22Rv1 (cell line): ENCODE data around the gene ADGRF1.
"Not testable (repeated sequence)": the region's sequence is repeated elsewhere in the genome, so short reads cannot be mapped to it uniquely, and the experiment has no call there.

Experiments
- H3K27ac ChIP-seq: fragments of 450-650 bp; 2 replicates; pipeline ENCODE4 v1.5.1; 2017
- CTCF ChIP-seq: fragments of 450-650 bp; IDR thresholded peaks from 2 replicates; pipeline ENCODE4 v1.5.1; 2017; ENCODE audit warnings: mild to moderate bottlenecking
- ZFX ChIP-seq: fragments of 450-650 bp; IDR thresholded peaks from 2 replicates; pipeline ENCODE4 v1.6.1; 2017; ENCODE audit warnings: antibody characterized with exemption, borderline replicate concordance

ADGRF1 gene

GRCh38 chr6:47042275-47042791, at the start of gene ADGRF1:
Gene ADGRF1 (minus strand): TSS chr6:47042332. CDS start chr6:47029061, 13,271 bp downstream.
- TF ChIP-seq ZFX (no peak), CTCF (no peak)
- no peak within 1 kb of the TSS for H3K27ac ChIP-seq

GRCh38 chr6:47090881-47091280, 48.7 kb upstream of the ADGRF1 start:
- H3K27ac ChIP-seq: no peak overlapping the region
- TF ChIP-seq ZFX: no peak
- TF ChIP-seq CTCF: no peak

GRCh38 chr6:47089473-47089872, 47.3 kb upstream of the ADGRF1 start:
- not testable (repeated sequence) for H3K27ac ChIP-seq

DNA sequence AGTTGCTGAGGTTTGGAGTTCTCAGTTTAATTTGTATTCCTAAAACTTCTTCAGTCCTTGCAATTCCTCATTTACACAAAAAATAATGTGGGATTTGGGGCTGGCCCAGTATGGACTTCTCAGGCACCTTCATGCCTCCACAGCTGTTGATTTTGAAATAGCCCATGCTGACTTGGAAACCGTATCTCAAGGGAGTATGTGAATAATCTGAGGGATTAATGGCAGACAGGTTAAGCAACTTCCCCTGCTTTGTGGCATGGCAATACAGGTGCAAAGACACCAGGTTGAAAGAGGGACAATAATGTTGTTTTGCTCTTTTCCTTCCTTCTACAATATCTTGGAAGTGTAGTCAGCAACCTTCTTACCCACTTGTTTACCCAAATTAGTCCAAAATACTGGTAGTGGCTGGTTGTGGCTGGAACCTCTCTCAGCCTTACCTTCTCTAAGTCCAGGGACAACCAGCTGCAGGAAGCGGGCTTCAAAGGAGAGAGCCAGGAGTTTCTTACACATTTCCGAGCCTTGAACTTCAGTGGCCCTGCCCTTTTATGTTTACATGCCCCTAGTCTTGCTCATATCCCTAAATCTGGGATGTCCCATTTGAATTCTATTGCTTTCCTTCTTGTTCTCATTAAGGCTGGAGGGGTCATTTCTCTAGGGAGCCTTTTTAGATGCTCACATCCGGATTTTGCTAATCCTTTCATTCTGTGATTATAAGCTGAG, 44.1 kb upstream of the ADGRF1 start:
- TF ChIP-seq CTCF (no peak), ZFX (no peak)
- H3K27ac ChIP-seq: no peak overlapping the region

DNA sequence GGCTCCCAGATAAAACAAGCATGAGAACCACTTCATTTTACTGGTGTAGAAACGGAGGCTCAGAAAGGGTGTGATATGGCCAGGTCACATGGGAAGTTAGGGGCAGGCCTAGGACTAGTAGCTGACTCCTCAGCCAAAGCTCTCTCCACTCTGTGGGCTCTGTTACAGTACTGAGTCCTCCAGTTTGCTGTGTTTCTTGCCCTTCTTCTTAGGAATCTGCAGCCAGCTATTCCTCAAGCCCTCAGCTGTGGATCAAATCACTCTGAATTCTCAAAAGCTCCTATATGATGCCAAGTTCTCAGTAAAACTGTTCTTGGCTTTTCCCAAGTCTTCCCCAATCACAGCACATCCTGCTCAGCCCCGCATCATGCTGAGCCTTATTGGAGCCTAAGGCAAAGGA, 42.5 kb upstream of the ADGRF1 start:
- TF ChIP-seq CTCF (no peak), ZFX (no peak)
- no peak overlapping the region for H3K27ac ChIP-seq

DNA sequence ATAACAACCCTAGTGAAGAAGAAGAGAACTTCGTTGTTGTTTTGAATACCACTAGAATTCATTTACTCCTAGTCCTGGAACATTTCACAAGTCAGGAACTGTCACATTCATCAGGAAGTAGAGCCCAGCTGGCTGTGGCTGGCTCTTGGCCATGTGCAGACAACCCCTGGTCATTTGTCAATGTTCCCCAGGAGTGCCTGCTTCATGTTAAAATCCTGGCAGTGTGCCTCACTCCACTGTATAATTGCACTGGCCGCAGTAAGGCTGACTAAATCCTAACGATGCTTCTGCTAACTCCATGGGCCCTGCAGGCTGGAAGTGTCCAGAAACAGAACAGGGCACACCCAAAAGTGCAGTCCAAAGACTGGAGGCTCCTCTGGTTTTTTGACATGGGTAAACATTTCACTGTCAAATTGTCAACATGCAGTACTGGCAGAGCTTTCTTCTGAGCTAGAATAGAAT, 41.5 kb upstream of the ADGRF1 start:
- no peak overlapping the region for H3K27ac ChIP-seq
- TF ChIP-seq ZFX (no peak), CTCF (no peak)

DNA sequence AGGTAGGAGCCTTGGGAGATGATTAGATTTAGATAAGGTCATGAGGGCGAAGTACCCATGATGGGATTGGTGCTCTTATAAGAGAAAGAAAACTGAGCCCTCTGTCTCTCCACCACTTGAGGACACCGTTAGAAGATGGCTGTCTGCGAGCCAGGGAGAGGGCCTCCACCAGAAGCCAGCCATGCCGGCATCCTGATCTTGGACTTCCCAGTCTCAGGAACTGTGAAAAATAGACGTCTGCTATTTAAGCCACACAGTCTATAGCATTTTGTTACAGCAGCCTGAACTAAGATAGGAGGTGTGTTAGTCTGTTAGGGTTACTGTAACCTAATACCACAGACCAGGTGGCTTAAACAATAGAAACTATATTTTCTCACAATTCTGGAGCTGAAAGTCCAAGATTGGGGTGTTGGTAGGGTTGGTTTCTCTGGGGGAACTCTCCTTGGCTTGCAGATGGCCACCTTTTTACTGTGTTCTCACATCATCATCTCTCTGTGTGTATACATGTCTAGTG, 38.0 kb upstream of the ADGRF1 start:
- H3K27ac ChIP-seq: no peak overlapping the region
- TF ChIP-seq ZFX (no peak), CTCF (no peak)
